ENCODE measurements around the gene ANLN. TPM values are rescaled to one million over a fixed set of nuclear protein-coding genes. Genes with fewer than 3 reads are reported as not detected.

ANLN gene
- total and polyA plus RNA-seq, 9 of the 15 experiments (the other 6 are each of a cell fraction or from before 2014, with no cell fraction given), result 18.1 to 66.2 (median 38.7) TPM

GRCh38 chr7:36455646-36456045 is 66.0 kb downstream of the ANLN start:
- DNase-seq (ENCODE audit: extremely low read depth in 1 of 4, low spot score in 3 of 4), result no peak
- Histone ChIP-seq H3K27ac (ENCODE audit: extremely low read depth, low read depth, low read length) (no peak overlapping the region), H2AFZ (ENCODE audit: low read depth, low read length) (no peak overlapping the region), H4K20me1 (replicated peaks; ENCODE audit: control insufficient read depth, insufficient read depth, low read length) (no peaks in the 10 kb centered on the region), H3K36me3 (ENCODE audit: control insufficient read depth, insufficient read depth, low read length) (peaks cover 33% of the 10 kb centered on the region), H3K9me1 (ENCODE audit: control insufficient read depth, insufficient read depth, low read length) (no peaks in the 10 kb centered on the region), H3K9me3 (replicated peaks; ENCODE audit: control insufficient read depth, insufficient read depth, low read depth, low read length) (no peaks in the 10 kb centered on the region), H3K4me1 (replicated peaks in 1 of 2; ENCODE audit: control insufficient read depth in 2 of 2, insufficient read depth in 2 of 2, low read length in 2 of 2) (no peaks in the 10 kb centered on the region), H3K79me2 (ENCODE audit: control insufficient read depth, insufficient read depth, low read length) (no peaks in the 10 kb centered on the region), H3K27me3 (ENCODE audit: control insufficient read depth in 2 of 2, insufficient read depth in 2 of 2, low read length in 2 of 2) (peaks cover 2 to 13% of the 10 kb centered on the region in 2 experiments), H3K4me3 (no peak overlapping the region), H3K4me2 (ENCODE audit: insufficient read depth, low read length) (no peak overlapping the region), H3K9ac (ENCODE audit: insufficient read depth in 1 of 2, low read depth in 2 of 2, low read length in 2 of 2) (no peak overlapping the region)
- BruUV-seq (replicated peaks), result no TSS peak
- 36% methylated on average over 4 of the region's 4 CpGs for WGBS (ENCODE audit: insufficient coverage, low coverage, missing lambda C conversion rate)
- no peak for FAIRE-seq
- no peak for ATAC-seq
- intact Hi-C loops (cut with micrococcal nuclease), result no loop called here
- in situ Hi-C loops (cut with MboI), result no loop called here
- ChIA-PET POLR2A (interaction anchor here (0.6 to 1.5 kb wide), 3 partner anchors 8 to 63 kb away, joined by 3 read pairs; no protein-coding TSS in a partner anchor), CTCF (ENCODE audit: low intra/inter-chr PET ratio) (interaction anchor here (0.6 kb wide), 1 partner anchor 33 kb away, joined by 5 read pairs; no protein-coding TSS in a partner anchor)
- no peak for TF ChIP-seq SIRT6 (IDR thresholded peaks at IDR 0.05; ENCODE audit: low read depth, low read length)
- TF ChIP-seq ZNF384 (IDR thresholded peaks at IDR 0.05; ENCODE audit: low read depth, low read length), result peak; percentile 41

- intact Hi-C loops (cut with micrococcal nuclease), result no loop called here
- Histone ChIP-seq H3K4me1 (replicated peaks in 1 of 2; ENCODE audit: control insufficient read depth in 2 of 2, insufficient read depth in 2 of 2, low read length in 2 of 2) (no peaks in the 10 kb centered on the region), H3K36me3 (ENCODE audit: control insufficient read depth, insufficient read depth, low read length) (peaks cover 28% of the 10 kb centered on the region), H3K4me2 (ENCODE audit: insufficient read depth, low read length) (no peak overlapping the region), H2AFZ (ENCODE audit: low read depth, low read length) (no peak overlapping the region), H3K9me1 (ENCODE audit: control insufficient read depth, insufficient read depth, low read length) (no peaks in the 10 kb centered on the region), H3K79me2 (ENCODE audit: control insufficient read depth, insufficient read depth, low read length) (no peaks in the 10 kb centered on the region), H3K9ac (ENCODE audit: insufficient read depth in 1 of 2, low read depth in 2 of 2, low read length in 2 of 2) (no peak overlapping the region), H4K20me1 (replicated peaks; ENCODE audit: control insufficient read depth, insufficient read depth, low read length) (no peaks in the 10 kb centered on the region), H3K27ac (ENCODE audit: extremely low read depth, low read depth, low read length) (no peak overlapping the region), H3K4me3 (no peak overlapping the region), H3K9me3 (replicated peaks; ENCODE audit: control insufficient read depth, insufficient read depth, low read depth, low read length) (no peaks in the 10 kb centered on the region), H3K27me3 (ENCODE audit: control insufficient read depth in 2 of 2, insufficient read depth in 2 of 2, low read length in 2 of 2) (peaks cover 2 to 18% of the 10 kb centered on the region in 2 experiments)
- BruUV-seq (replicated peaks), result no TSS peak
- FAIRE-seq (peak; percentile 11), DNase-seq (ENCODE audit: extremely low read depth in 1 of 4, low spot score in 3 of 4) (no peak), ATAC-seq (no peak)
- CTCF ChIA-PET (ENCODE audit: low intra/inter-chr PET ratio), result no interaction called here
- in situ Hi-C loops (cut with MboI), result no loop called here
- WGBS (ENCODE audit: insufficient coverage, low coverage, missing lambda C conversion rate), result 70% methylated on average over 3 of the region's 3 CpGs
- POLR2A ChIA-PET, result interaction anchor here (0.6 to 1.5 kb wide), 3 partner anchors 8 to 64 kb away, joined by 3 read pairs; no protein-coding TSS in a partner anchor
- TF ChIP-seq FOSL1 (tag; conservative IDR thresholded peaks at IDR 0.05) (no peak), HBP1 (CRISPR knock-in tag; IDR thresholded peaks at IDR 0.05) (no peak), TEAD1 (CRISPR knock-in tag; IDR thresholded peaks at IDR 0.05) (no peak), DMBX1 (CRISPR knock-in tag; IDR thresholded peaks at IDR 0.05; ENCODE audit: borderline replicate concordance) (no peak), PHF20 (IDR thresholded peaks at IDR 0.05; ENCODE audit: partially characterized antibody) (no peak), ZNF395 (CRISPR knock-in tag; IDR thresholded peaks at IDR 0.05) (no peak), NKRF (IDR thresholded peaks at IDR 0.05; ENCODE audit: borderline replicate concordance) (no peak), SMAD1 (IDR thresholded peaks at IDR 0.05; ENCODE audit: low read depth, low read length, partially characterized antibody) (no peak)
Observed at GRCh38 chr7:36456138-36456537, 66.5 kb downstream of the ANLN start.
